ENCODE data around the gene ABRACL.

GRCh38 chr6:138986578-138986977, 42.0 kb upstream of the ABRACL start:
- TF ChIP-seq SP1 (IDR thresholded peaks at IDR 0.05) (no peak), FOXA1 (IDR thresholded peaks at IDR 0.05) (no peak), BHLHE40 (IDR thresholded peaks at IDR 0.05; ENCODE audit: borderline replicate concordance) (no peak), ELF4 (IDR thresholded peaks at IDR 0.05) (no peak), CTBP1 (IDR thresholded peaks at IDR 0.05; ENCODE audit: borderline replicate concordance) (no peak), L3MBTL2 (conservative IDR thresholded peaks at IDR 0.05) (no peak), ARNT (IDR thresholded peaks at IDR 0.05) (no peak)

All from HEK293T (cell line).